ENCODE data around the gene PLEKHM2.
"Not testable (repeated sequence)": the region's sequence is repeated elsewhere in the genome, so short reads cannot be mapped to it uniquely, and the experiment has no call there.

Gene PLEKHM2

GRCh38 chr1:15699321-15699720 lies 15.2 kb downstream of the PLEKHM2 start:
- not testable (repeated sequence) for DNase-seq (ENCODE audit: low read depth in 1 of 2, low spot score in 1 of 2)

GRCh38 chr1:15700508-15700907 lies 16.4 kb downstream of the PLEKHM2 start:
- DNase-seq (ENCODE audit: low read depth in 1 of 2, low spot score in 1 of 2), result no peak

DNA sequence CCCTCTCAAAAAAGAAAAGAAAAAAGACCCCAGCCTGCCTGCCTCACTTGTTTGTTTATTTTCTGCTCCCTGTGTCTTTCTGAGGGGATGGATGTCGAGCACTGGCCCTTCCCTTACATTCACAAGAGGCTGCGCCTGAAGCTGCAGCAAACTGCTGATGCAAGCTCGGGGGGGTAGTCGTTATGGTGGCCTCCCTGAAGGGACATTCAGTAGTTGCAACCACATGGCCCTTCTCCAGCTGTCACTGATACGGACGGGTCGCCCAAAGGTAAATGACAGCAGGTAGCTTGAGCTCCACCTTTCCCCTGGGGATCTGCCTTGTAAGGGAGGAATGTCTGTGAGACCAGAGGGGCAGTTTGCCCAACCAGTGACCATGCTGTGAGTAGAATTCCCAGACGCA lies 17.7 kb downstream of the PLEKHM2 start:
- DNase-seq (ENCODE audit: low read depth in 1 of 2, low spot score in 1 of 2), result no peak

DNA sequence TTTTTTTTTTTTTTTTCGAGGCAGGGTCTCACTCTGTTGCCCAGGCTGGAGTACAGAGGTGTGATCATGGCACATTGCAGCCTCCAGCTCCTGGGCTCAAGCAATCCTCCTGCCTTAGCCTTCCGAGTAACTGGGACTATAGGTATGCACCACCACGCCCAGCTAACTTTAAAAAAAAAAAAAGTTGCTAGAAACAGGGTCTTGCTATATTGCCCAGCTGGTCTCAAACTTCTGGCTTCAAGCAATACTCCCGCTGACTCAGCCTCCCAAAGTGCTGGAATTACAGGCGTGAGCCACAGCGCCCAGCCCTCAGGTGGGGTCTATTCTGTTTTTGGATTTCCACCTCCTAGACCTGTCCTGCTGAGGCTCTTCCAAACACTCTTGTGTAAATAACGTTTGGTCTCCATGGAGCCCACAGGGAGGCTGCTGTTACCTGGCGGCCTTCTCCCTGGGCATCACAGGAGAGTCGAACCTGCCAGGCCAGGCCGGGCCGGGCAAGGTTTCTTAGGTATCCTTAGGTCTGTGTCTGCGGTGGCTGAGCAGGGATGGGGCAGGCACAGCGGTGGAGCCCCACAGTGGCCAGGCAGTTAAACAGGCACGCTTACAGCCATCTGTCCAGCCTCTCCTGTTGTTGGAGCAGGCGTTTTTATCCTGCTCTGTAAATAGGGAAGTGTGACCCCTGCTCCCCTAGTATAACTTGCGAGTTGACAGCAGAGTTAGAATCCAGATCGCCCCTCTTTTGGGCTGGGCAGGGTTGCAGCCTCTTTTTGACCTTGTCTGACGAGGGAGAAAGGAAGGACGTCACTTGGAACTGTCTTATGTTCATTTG lies 18.8 kb downstream of the PLEKHM2 start:
- no peak for DNase-seq (ENCODE audit: low read depth in 1 of 2, low spot score in 1 of 2)

DNA sequence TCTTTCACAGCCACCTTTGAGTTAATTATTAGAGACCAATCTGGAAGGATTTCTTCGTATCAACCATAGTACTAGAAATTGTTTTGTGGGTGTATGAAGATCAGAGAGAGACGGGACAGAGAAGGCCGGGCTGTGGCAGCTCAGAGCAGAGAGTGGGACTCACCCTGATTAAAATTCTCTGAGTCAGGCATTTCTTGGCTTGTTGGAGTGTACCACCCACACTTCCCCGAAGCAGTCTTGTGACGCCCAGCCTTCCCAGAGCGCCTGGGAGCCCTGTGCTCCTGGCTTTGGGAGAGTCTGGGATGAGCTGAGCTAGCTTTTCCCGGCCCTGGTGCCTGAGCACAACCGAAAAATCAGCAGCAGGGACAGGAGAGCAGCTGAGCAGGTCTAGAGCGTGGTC lies 19.4 kb downstream of the PLEKHM2 start:
- DNase-seq (ENCODE audit: low read depth in 1 of 2, low spot score in 1 of 2), result no peak

GRCh38 chr1:15704526-15705183 lies 20.5 kb downstream of the PLEKHM2 start:
- no peak for DNase-seq (ENCODE audit: low read depth in 1 of 2, low spot score in 1 of 2)

GRCh38 chr1:15705184-15705566 lies 21.1 kb downstream of the PLEKHM2 start:
- DNase-seq (ENCODE audit: low read depth in 1 of 2, low spot score in 1 of 2), result no peak

GRCh38 chr1:15706751-15707150 lies 22.6 kb downstream of the PLEKHM2 start:
- no peak for DNase-seq (ENCODE audit: low read depth in 1 of 2, low spot score in 1 of 2)

DNA sequence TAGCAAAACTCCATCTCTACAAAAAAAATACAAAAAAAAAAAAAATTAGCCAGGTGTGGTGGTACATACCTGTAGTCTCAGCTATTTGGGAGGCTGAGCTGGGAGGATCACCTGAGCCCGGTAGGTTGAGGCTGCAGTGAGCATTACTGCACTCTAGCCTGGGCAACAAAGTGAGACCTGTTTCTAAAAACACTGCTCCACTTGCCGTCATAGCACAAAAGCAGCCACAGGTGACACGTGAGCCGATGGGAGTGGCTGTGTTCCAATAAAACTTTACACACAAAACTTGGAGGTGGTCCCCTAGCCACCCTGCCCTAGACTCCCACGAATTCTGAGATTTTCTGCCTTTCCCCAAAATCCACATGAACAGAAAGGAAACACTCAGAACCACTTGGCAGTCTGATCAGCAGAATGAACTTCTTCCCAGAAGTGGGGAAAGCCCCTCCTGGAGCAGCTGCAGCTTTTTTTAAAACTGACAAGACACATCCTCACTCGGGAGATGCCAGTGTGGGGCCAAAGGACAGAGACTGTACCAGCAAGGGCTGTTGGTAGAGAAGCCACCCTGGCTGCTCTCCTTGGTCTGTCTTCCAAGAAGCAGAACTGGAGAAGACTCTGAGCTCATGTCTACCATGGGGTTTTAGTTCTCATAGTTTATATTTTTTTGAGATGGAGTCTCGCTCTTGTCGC lies 23.3 kb downstream of the PLEKHM2 start:
- no peak for DNase-seq (ENCODE audit: low read depth in 1 of 2, low spot score in 1 of 2)

- no peak for DNase-seq (ENCODE audit: low read depth in 1 of 2, low spot score in 1 of 2)
Measured at GRCh38 chr1:15708486-15709137, 24.5 kb downstream of the PLEKHM2 start.

DNA sequence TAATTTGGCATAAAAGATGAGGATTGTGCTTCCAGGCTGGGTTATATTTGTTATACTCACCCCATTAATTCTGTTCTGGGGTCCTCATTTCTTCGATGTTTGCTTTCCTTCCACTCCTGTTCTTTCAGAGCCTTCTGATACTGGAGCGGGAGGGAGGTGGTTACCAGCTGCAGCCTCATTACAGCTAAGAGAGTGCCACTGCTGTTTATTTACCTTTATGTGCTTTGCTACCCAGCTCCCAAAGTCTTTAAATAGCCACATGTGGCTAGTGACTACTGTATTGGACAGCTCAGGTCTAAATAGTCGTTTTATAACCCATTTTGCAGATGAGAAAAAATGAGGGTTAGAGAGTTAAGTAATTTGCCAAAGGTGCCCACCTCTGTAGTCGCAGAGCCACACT lies 25.1 kb downstream of the PLEKHM2 start:
- DNase-seq (ENCODE audit: low read depth in 1 of 2, low spot score in 1 of 2), result no peak

DNA sequence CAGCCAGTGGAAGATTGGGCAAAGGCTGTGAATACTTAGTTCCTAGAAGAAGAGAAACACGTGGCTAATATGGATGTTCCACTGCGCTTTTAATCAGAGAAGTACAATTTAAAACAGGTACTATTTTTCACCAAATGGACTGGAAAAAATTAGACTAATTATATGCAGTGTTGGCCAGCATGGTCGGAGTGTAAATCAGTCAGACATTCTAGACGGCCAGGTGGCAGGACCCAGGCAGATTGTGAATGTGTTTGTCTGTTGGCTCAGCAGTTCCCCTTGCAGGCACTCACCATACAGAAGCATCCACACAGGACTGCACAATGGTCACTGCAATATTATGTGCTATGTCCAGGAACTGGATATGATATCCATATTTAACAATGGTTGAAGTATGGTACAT lies 28.0 kb downstream of the PLEKHM2 start:
- no peak for DNase-seq (ENCODE audit: low read depth in 1 of 2, low spot score in 1 of 2)

DNA sequence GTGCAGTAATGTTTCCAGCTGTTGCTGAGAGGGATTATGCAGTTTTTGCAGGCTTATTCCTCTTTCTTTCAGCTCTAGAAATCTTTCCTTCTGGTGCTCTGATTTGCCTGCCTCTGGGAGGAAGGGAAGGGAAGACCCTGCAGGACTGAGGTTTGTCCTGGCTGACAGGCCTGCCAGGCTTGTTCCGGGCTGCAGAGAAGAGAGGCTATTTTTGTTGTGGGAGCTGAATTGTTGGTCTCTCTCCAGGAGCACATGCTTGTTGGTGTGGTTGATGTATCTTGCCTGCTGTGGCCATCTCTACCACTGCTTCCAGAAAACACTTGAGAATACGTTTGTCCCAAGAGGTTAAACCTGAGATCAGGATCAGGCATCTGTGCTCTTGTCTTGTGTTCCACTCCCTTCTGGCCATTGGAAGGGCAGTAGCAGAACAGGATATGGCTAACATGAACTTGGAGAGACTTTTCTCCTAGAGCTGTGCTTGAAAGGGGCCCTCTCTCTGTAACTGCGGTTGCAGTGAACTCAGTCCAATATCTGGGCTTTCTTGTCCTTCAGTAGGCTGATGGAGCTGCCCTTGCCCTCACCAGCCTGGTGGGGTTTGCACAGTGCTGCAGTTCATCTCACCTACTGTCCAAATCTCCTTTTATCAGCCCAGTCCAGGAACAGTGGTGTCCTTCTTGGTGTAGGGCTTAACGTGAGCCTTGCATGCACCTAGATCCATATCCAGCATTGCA lies 30.5 kb downstream of the PLEKHM2 start:
- no peak for DNase-seq (ENCODE audit: low read depth in 1 of 2, low spot score in 1 of 2)

GRCh38 chr1:15717418-15718125 lies 33.5 kb downstream of the PLEKHM2 start:
- no peak for DNase-seq (ENCODE audit: low read depth in 1 of 2, low spot score in 1 of 2)

DNA sequence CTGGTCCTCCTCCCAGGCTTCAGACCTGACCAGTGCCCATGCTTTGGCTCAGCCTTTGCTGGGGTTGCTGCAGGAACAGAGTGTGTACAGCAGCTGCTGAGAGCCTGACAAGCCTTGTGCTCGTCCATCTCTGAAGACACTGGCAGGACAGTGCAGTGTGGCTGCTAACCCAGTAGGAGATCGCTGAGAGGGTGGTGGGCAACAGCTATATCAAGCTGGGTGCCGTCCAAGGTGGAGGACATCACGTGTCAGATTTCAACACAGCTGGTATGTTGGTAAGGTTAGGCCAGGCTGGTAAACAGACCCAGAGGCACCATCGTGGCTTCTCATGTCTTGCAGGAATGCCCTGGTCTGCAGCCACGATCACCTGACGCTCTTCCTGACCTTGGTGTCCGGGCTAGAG lies 34.1 kb downstream of the PLEKHM2 start:
- no peak for DNase-seq (ENCODE audit: low read depth in 1 of 2, low spot score in 1 of 2)

- no peak for DNase-seq (ENCODE audit: low read depth in 1 of 2, low spot score in 1 of 2)
Measured at GRCh38 chr1:15719381-15720120, 35.4 kb downstream of the PLEKHM2 start.

- DNase-seq (ENCODE audit: low read depth in 1 of 2, low spot score in 1 of 2), result no peak
Measured at GRCh38 chr1:15720861-15721260, 36.7 kb downstream of the PLEKHM2 start.

GRCh38 chr1:15722411-15722810 lies 38.3 kb downstream of the PLEKHM2 start:
- DNase-seq (ENCODE audit: low read depth in 1 of 2, low spot score in 1 of 2), result no peak

GRCh38 chr1:15722836-15723532 lies 38.9 kb downstream of the PLEKHM2 start:
- no peak for DNase-seq (ENCODE audit: low read depth in 1 of 2, low spot score in 1 of 2)
